Suprapubic skin (tissue), 3 donors: Measurements from ENCODE around the gene CXCL12.

ENCODE experiments used
- EP300 ChIP-seq: sonication (generic); formaldehyde crosslinking; IDR thresholded peaks from one replicate; pipeline ENCODE4 v1.6.1; 2017; ENCODE audit warnings: antibody characterized with exemption
- POLR2A ChIP-seq, 2 donors: fragments of 450-650 bp; IDR thresholded peaks; one replicate each; pipeline ENCODE4 v1.6.1; 2017; ENCODE audit warnings: antibody characterized with exemption in 2 of 2, mild to moderate bottlenecking in 2 of 2, moderate library complexity in 2 of 2
- TF ChIP-seq, protein P1 (sequence below), 2 donors: fragments of 200-600 bp in 1 of 2; fragments of 450-650 bp in 1 of 2; sonication (generic) in 1 of 2; IDR thresholded peaks; one replicate each; pipeline ENCODE4 v1.5.1; 2016 to 2019; ENCODE audit warnings: antibody characterized with exemption in 2 of 2, mild to moderate bottlenecking in 1 of 2, moderate library complexity in 1 of 2

DNA sequence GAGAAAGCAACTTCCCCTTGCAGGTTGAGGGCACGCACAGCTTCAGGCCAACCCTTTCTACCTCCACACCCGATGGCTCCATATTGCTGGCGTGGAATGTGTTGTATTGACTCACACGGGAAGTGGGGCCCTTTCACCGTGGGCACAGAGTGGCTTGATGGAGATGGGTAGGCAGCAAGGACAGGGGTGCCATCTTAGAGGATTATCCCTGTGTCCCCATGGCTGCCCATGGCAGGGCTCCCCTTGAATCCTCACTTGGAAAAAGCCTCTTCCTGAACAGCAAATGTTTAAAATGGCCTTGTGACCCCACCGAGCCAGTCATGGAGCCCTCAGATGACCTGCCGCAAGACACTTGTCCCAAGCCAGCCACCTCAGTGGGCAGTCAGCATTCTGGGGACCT lies 31.2 kb downstream of the CXCL12 start:
- TF ChIP-seq POLR2A (IDR thresholded peaks at IDR 0.05) (no peak), EP300 (no peak)
- TF ChIP-seq, protein P1, sequence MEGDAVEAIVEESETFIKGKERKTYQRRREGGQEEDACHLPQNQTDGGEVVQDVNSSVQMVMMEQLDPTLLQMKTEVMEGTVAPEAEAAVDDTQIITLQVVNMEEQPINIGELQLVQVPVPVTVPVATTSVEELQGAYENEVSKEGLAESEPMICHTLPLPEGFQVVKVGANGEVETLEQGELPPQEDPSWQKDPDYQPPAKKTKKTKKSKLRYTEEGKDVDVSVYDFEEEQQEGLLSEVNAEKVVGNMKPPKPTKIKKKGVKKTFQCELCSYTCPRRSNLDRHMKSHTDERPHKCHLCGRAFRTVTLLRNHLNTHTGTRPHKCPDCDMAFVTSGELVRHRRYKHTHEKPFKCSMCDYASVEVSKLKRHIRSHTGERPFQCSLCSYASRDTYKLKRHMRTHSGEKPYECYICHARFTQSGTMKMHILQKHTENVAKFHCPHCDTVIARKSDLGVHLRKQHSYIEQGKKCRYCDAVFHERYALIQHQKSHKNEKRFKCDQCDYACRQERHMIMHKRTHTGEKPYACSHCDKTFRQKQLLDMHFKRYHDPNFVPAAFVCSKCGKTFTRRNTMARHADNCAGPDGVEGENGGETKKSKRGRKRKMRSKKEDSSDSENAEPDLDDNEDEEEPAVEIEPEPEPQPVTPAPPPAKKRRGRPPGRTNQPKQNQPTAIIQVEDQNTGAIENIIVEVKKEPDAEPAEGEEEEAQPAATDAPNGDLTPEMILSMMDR (IDR thresholded peaks at IDR 0.05): no peak
